B cell (primary cell): ENCODE results near the gene NOD2. TPM values are rescaled to one million over a fixed set of nuclear protein-coding genes. Genes with fewer than 3 reads are reported as not detected.

Experiments used
- ATAC-seq: fragments of 200-7000 bp; cut with Tn5 transposase; one replicate; pipeline ENCODE4 v1.10.0; 2021; ENCODE audit warnings: low read depth, mild to moderate bottlenecking, moderate number of reproducible peaks, moderate library complexity
- CTCF ChIA-PET: fragments of 350-600 bp; sonication (Branson Sonifier 250); formaldehyde crosslinking; loops from one replicate; lab custom pipeline; 2021; ENCODE audit warnings: antibody characterized with exemption, inconsistent platforms; lab: Charles Lee
- POLR2A ChIA-PET: fragments of 350-600 bp; sonication (Branson Sonifier 250); formaldehyde crosslinking; loops from one replicate; lab custom pipeline; 2021; ENCODE audit warnings: antibody characterized with exemption; lab: Charles Lee
- DNase-seq: peaks from one replicate; pipeline ENCODE4 v3.0.0; 2013
- H2AFZ ChIP-seq: 2 replicates; pipeline ENCODE4 v1.6.1; 2012; ENCODE audit warnings: mild to moderate bottlenecking, low read depth, low read length; ENCODE audit not compliant: insufficient read depth, poor library complexity, severe bottlenecking
- H3K27ac ChIP-seq, 2 donors: 1 replicate in 1 of 2; 2 replicates in 1 of 2; pipeline ENCODE4 v1.5.1; 2012 to 2013; ENCODE audit warnings: low read length in 2 of 2, mild to moderate bottlenecking in 2 of 2, moderate library complexity in 1 of 2
- H3K27me3 ChIP-seq, 4 experiments: fragments of 200-600 bp in 1 of 4; sonication (generic) in 1 of 4; replicated peaks in 1 of 4; 1 replicate in 2 of 4; 2 replicates in 2 of 4; pipeline versions ENCODE4 v1.6.1 to v1.7.0; 2013 to 2016; ENCODE audit warnings: low read length in 3 of 4, mild to moderate bottlenecking in 2 of 4, mixed read lengths in 1 of 4, moderate library complexity in 1 of 4; ENCODE audit not compliant: insufficient read depth in 4 of 4, control insufficient read depth in 3 of 4; ENCODE audit errors: control extremely low read depth in 1 of 4
- H3K36me3 ChIP-seq, 2 experiments: replicated peaks in 1 of 2; 1 replicate in 1 of 2; 2 replicates in 1 of 2; pipeline versions ENCODE4 v1.6.1 to v1.7.1; 2013; ENCODE audit warnings: low read length in 1 of 2; ENCODE audit not compliant: insufficient read depth in 2 of 2, control insufficient read depth in 1 of 2; ENCODE audit errors: control extremely low read depth in 1 of 2, extremely low read depth in 1 of 2
- H3K4me1 ChIP-seq, 2 donors: fragments of 200-600 bp in 1 of 2; sonication (generic) in 1 of 2; 1 replicate in 1 of 2; 2 replicates in 1 of 2; pipeline versions ENCODE4 v1.5.1 to v1.6.1; 2013 to 2017; ENCODE audit warnings: low read length in 2 of 2; ENCODE audit not compliant: control insufficient read depth in 2 of 2, insufficient read depth in 2 of 2
- H3K4me2 ChIP-seq: replicated peaks from 2 replicates; pipeline ENCODE3; 2012; ENCODE audit warnings: mild to moderate bottlenecking, low read depth, low read length; ENCODE audit not compliant: poor library complexity, severe bottlenecking
- H3K4me3 ChIP-seq, 5 experiments: fragments of 200-600 bp in 1 of 5; sonication (generic) in 1 of 5; 1 replicate in 3 of 5; 2 replicates in 2 of 5; pipeline versions ENCODE4 v1.5.1 to v1.7.0; 2011 to 2016; ENCODE audit warnings: low read length in 4 of 5, mild to moderate bottlenecking in 4 of 5, low read depth in 2 of 5, control low read depth in 1 of 5, moderate library complexity in 1 of 5; ENCODE audit not compliant: insufficient read depth in 1 of 5; ENCODE audit errors: control extremely low read depth in 1 of 5, extremely low read depth in 1 of 5
- H3K79me2 ChIP-seq: fragments of 200-600 bp; sonication (generic); one replicate; pipeline ENCODE4 v1.6.0; 2016; ENCODE audit warnings: low read length; ENCODE audit not compliant: control insufficient read depth, insufficient read depth
- H3K9ac ChIP-seq: fragments of 200-600 bp; sonication (generic); 2 replicates; pipeline ENCODE4 v1.6.1; 2017; ENCODE audit warnings: mild to moderate bottlenecking, low read length, moderate library complexity
- H3K9me3 ChIP-seq, 3 donors: one replicate each; pipeline versions ENCODE4 v1.6.1 to v1.7.1; 2013; ENCODE audit warnings: low read length in 2 of 3; ENCODE audit not compliant: control insufficient read depth in 2 of 3, insufficient read depth in 1 of 3; ENCODE audit errors: control extremely low read depth in 1 of 3
- H4K20me1 ChIP-seq: 2 replicates; pipeline ENCODE4 v1.6.0; 2012; ENCODE audit warnings: mild to moderate bottlenecking, low read length; ENCODE audit not compliant: insufficient read depth, control insufficient read depth, poor library complexity, severe bottlenecking
- H3K27ac Mint-ChIP-seq: one replicate; pipeline ENCODE4 v1.8.0; 2021; ENCODE audit warnings: mixed read lengths
- H3K27me3 Mint-ChIP-seq: one replicate; pipeline ENCODE4 v1.8.0; 2021; ENCODE audit warnings: mixed read lengths
- H3K4me1 Mint-ChIP-seq: one replicate; pipeline ENCODE4 v1.8.0; 2021; ENCODE audit warnings: mixed read lengths
- H3K4me3 Mint-ChIP-seq: one replicate; pipeline ENCODE4 v1.8.0; 2021; ENCODE audit warnings: mixed read lengths
- H3K9me3 Mint-ChIP-seq: one replicate; pipeline ENCODE4 v1.8.0; 2022; ENCODE audit warnings: mixed read lengths; ENCODE audit not compliant: insufficient read depth
- EZH2 ChIP-seq: IDR thresholded peaks from 2 replicates; pipeline ENCODE4 v1.6.1; 2012; ENCODE audit warnings: borderline replicate concordance, low read depth, mild to moderate bottlenecking, moderate library complexity, low read length; ENCODE audit not compliant: insufficient read depth, poor library complexity, severe bottlenecking
- WGBS: methylation state at CpG from one replicate; pipeline ENCODE4 v1.1.5; 2013; ENCODE audit warnings: missing lambda C conversion rate; ENCODE audit not compliant: insufficient coverage; 5-methylcytosine and 5-hydroxymethylcytosine counted together
- intact Hi-C: fragments of 100-400 bp; cut with micrococcal nuclease; formaldehyde crosslinking; loops from one replicate; pipeline ENCODE4 v1.10.0; 2022
- polyA plus RNA-seq: library from polyadenylated mRNA; depleted of rRNA; stranded (reverse); fragments of >200 nt; gene quantifications from 2 replicates; pipeline ENCODE4 v1.2.3, GENCODE V29; 2012
- total RNA-seq, 2 donors: library from RNA; stranded (reverse); fragments of 120-200 nt in 1 of 2; gene quantifications; 1 replicate in 1 of 2; 2 replicates in 1 of 2; pipeline versions ENCODE4 v1.2.3 to v1.2.4, GENCODE V29; 2013 to 2022
- TF ChIP-seq, protein P1 (sequence below): fragments of 200-600 bp; IDR thresholded peaks from one replicate; pipeline ENCODE4 v1.8.0; 2022; ENCODE audit warnings: antibody characterized with exemption, mild to moderate bottlenecking

NOD2 gene
- total and polyA plus RNA-seq, 2 donors (not counting 1 experiment from before 2014, with no cell fraction given), result 1.2 to 1.8 TPM

GRCh38 chr16:50737420-50737959, 44.1 kb downstream of the NOD2 start:
- Mint-ChIP-seq H3K27ac (no peak overlapping the region), H3K4me3 (no peak overlapping the region), H3K27me3 (no peaks in the 10 kb centered on the region), H3K9me3 (no peaks in the 10 kb centered on the region), H3K4me1 (peaks cover 37% of the 10 kb centered on the region)
- intact Hi-C loops, result no loop called here
- CTCF ChIA-PET, result interaction anchor here (3.1 kb wide), 1 partner anchor 72 kb away, joined by 13 read pairs; no protein-coding TSS in a partner anchor
- Histone ChIP-seq H3K79me2 (no peaks in the 10 kb centered on the region), H2AFZ (no peak overlapping the region), H3K4me2 (no peak overlapping the region), H3K9ac (no peak overlapping the region), H3K27me3 (no peaks in the 10 kb centered on the region), H3K4me3 (no peak overlapping the region), H4K20me1 (no peaks in the 10 kb centered on the region), H3K4me1 (peaks cover 9 to 23% of the 10 kb centered on the region in 2 donors), H3K36me3 (peaks cover 0 to 10% of the 10 kb centered on the region in 2 experiments), H3K9me3 (no peaks in the 10 kb centered on the region), H3K27ac (no peak overlapping the region)
- POLR2A ChIA-PET, result no interaction called here
- DNase-seq, result no peak
- WGBS, result no CpG with 5 or more reads among the region's 1 CpG
- no peak for ATAC-seq
- TF ChIP-seq EZH2, result no peak
- TF ChIP-seq, protein P1, sequence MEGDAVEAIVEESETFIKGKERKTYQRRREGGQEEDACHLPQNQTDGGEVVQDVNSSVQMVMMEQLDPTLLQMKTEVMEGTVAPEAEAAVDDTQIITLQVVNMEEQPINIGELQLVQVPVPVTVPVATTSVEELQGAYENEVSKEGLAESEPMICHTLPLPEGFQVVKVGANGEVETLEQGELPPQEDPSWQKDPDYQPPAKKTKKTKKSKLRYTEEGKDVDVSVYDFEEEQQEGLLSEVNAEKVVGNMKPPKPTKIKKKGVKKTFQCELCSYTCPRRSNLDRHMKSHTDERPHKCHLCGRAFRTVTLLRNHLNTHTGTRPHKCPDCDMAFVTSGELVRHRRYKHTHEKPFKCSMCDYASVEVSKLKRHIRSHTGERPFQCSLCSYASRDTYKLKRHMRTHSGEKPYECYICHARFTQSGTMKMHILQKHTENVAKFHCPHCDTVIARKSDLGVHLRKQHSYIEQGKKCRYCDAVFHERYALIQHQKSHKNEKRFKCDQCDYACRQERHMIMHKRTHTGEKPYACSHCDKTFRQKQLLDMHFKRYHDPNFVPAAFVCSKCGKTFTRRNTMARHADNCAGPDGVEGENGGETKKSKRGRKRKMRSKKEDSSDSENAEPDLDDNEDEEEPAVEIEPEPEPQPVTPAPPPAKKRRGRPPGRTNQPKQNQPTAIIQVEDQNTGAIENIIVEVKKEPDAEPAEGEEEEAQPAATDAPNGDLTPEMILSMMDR, result no peak

GRCh38 chr16:50739031-50739430, 45.6 kb downstream of the NOD2 start:
- Histone ChIP-seq H3K9ac (no peak overlapping the region), H3K27ac (no peak overlapping the region), H3K79me2 (peaks cover 13% of the 10 kb centered on the region), H3K4me2 (no peak overlapping the region), H3K9me3 (no peaks in the 10 kb centered on the region), H4K20me1 (peaks cover 5% of the 10 kb centered on the region), H3K4me3 (no peak overlapping the region), H3K36me3 (peaks cover 0 to 10% of the 10 kb centered on the region in 2 experiments), H3K4me1 (peaks cover 20 to 34% of the 10 kb centered on the region in 2 donors), H2AFZ (no peak overlapping the region), H3K27me3 (no peaks in the 10 kb centered on the region)
- WGBS, result 100% methylated on average over 1 of the region's 1 CpG
- DNase-seq, result no peak
- Mint-ChIP-seq H3K27me3 (no peaks in the 10 kb centered on the region), H3K4me1 (peaks cover 49% of the 10 kb centered on the region), H3K4me3 (no peak overlapping the region), H3K9me3 (no peaks in the 10 kb centered on the region), H3K27ac (no peak overlapping the region)
- TF ChIP-seq EZH2, result no peak
- TF ChIP-seq, protein P1, result no peak
- intact Hi-C loops, result no loop called here
- ChIA-PET CTCF (interaction anchor here (3.1 kb wide), 1 partner anchor 74 kb away, joined by 13 read pairs; no protein-coding TSS in a partner anchor), POLR2A (no interaction called here)
- ATAC-seq, result no peak
